ENCODE results near the gene KLHL29. TPM values are rescaled to one million over a fixed set of nuclear protein-coding genes. Genes with fewer than 3 reads are reported as not detected.

KLHL29 gene
- total and polyA plus RNA-seq, 2 experiments from 2014 or later = 5.6 to 11.0 TPM

GRCh38 chr2:23460228-23460627 lies 75.2 kb downstream of the KLHL29 start:
- Histone ChIP-seq H3K4me1 (ENCODE audit: low read depth) (no peaks in the 10 kb centered on the region), H3K9me3 (ENCODE audit: low read depth) (no peaks in the 10 kb centered on the region), H3K4me3 (no peak overlapping the region), H3K27me3 (no peaks in the 10 kb centered on the region), H3K27ac (no peak overlapping the region), H3K36me3 (no peaks in the 10 kb centered on the region)
- TF ChIP-seq CTCF (IDR thresholded peaks at IDR 0.05; ENCODE audit: low read depth, low read length) = peak; percentile 57
- DNase-seq (ENCODE audit: low read depth in 1 of 2, low spot score in 1 of 2) = peak in 1 of 2 donors; percentile 34

- Histone ChIP-seq H3K4me3 (no peak overlapping the region), H3K9me3 (ENCODE audit: low read depth) (no peaks in the 10 kb centered on the region), H3K27me3 (no peaks in the 10 kb centered on the region), H3K27ac (no peak overlapping the region), H3K4me1 (ENCODE audit: low read depth) (no peaks in the 10 kb centered on the region), H3K36me3 (no peaks in the 10 kb centered on the region)
- DNase-seq (ENCODE audit: low read depth in 1 of 2, low spot score in 1 of 2) = no peak
- no peak for TF ChIP-seq CTCF (IDR thresholded peaks at IDR 0.05; ENCODE audit: low read depth, low read length)
These were observed 76.0 kb downstream of the KLHL29 start for GRCh38 chr2:23460993-23461392.

DNA sequence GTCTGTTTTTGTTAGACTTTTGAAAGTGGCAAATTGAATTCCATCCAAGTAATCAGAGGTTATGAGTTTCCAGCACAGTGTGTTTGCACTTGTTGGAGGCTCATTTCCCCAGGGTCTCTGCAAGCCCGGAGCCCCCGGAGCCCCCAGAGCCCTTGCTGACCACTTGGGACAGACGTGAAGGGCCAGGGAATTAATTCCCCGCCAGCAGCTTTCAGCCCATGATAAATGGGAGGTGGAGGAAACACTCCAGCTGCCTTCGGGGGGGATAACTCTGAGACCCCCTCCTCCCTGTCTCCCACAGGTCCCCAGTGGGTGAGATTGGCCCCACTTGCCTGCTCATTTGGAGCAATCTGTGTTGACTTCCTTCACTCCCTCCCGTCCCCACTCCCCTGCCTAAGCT lies 79.2 kb downstream of the KLHL29 start:
- Histone ChIP-seq H3K27ac (no peak overlapping the region), H3K4me1 (ENCODE audit: low read depth) (no peaks in the 10 kb centered on the region), H3K27me3 (no peaks in the 10 kb centered on the region), H3K36me3 (no peaks in the 10 kb centered on the region), H3K9me3 (ENCODE audit: low read depth) (no peaks in the 10 kb centered on the region), H3K4me3 (no peak overlapping the region)
- no peak for DNase-seq (ENCODE audit: low read depth in 1 of 2, low spot score in 1 of 2)
- TF ChIP-seq CTCF (IDR thresholded peaks at IDR 0.05; ENCODE audit: low read depth, low read length) = no peak

DNA sequence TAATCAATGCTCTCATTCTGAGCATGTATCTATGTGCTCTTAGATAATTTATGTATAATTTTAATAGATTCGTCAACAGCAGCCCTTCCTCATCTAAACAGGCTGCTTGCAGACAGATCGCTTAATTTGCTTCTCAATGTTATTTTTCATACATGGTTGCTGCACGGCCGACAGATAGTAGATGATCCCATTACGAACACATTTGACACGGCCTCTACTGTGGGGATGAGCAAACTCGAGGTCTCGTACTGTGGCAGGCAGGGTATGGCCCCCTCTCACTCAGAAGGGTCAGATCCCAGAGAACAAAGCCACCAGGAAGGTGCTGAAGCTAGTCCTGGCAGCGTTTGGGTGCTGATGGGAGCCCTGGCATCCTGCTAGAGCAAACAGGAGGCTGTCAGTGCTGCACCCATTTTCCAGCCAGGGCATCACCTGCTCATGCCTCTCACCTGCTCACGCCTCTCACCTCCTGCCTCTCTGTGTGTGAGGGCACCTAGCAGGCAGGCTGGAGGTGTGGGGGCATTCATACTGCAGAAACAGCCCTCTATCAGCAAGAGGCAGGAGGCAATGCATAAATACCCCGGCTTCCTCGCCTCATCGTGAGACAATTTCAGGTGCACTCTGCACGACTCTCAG lies 80.0 kb downstream of the KLHL29 start:
- H3K27me3 ChIP-seq = no peaks in the 10 kb centered on the region

GRCh38 chr2:23465936-23466335 lies 81.0 kb downstream of the KLHL29 start:
- Histone ChIP-seq H3K4me1 (ENCODE audit: low read depth) (no peaks in the 10 kb centered on the region), H3K36me3 (no peaks in the 10 kb centered on the region), H3K9me3 (ENCODE audit: low read depth) (no peaks in the 10 kb centered on the region), H3K27me3 (no peaks in the 10 kb centered on the region), H3K4me3 (no peak overlapping the region), H3K27ac (no peak overlapping the region)
- DNase-seq (ENCODE audit: low read depth in 1 of 2, low spot score in 1 of 2) = peak in 1 of 2 donors; percentile 37
- no peak for TF ChIP-seq CTCF (IDR thresholded peaks at IDR 0.05; ENCODE audit: low read depth, low read length)

More for the DNA sequence above, 80.0 kb downstream of the KLHL29 start:
- no peak overlapping the region for H3K27ac ChIP-seq
- no peaks in the 10 kb centered on the region for H3K4me1 ChIP-seq (ENCODE audit: low read depth)
- H3K36me3 ChIP-seq = no peaks in the 10 kb centered on the region
- H3K4me3 ChIP-seq = no peak overlapping the region
- no peak for TF ChIP-seq CTCF (IDR thresholded peaks at IDR 0.05; ENCODE audit: low read depth, low read length)
- no peak for DNase-seq (ENCODE audit: low read depth in 1 of 2, low spot score in 1 of 2)
- no peaks in the 10 kb centered on the region for H3K9me3 ChIP-seq (ENCODE audit: low read depth)
